Measurements from ENCODE around the gene PRUNE2.

Gene PRUNE2

GRCh38 chr9:76733096-76733495 lies 172.8 kb downstream of the PRUNE2 start:
- no peak for DNase-seq (ENCODE audit: low read depth)

- DNase-seq (ENCODE audit: low read depth), result no peak
These were observed 173.5 kb downstream of the PRUNE2 start for GRCh38 chr9:76732341-76732958.

- no peak for DNase-seq (ENCODE audit: low read depth)
These were observed 175.1 kb downstream of the PRUNE2 start for GRCh38 chr9:76730801-76731200.

- no peak for DNase-seq (ENCODE audit: low read depth)
These were observed 175.8 kb downstream of the PRUNE2 start for GRCh38 chr9:76729980-76730737.

GRCh38 chr9:76729116-76729515 lies 176.8 kb downstream of the PRUNE2 start:
- no peak for DNase-seq (ENCODE audit: low read depth)

- DNase-seq (ENCODE audit: low read depth), result no peak
These were observed 180.0 kb downstream of the PRUNE2 start for GRCh38 chr9:76725885-76726284.

- DNase-seq (ENCODE audit: low read depth), result no peak
These were observed 180.8 kb downstream of the PRUNE2 start for GRCh38 chr9:76725011-76725546.

- no peak for DNase-seq (ENCODE audit: low read depth)
These were observed 185.7 kb downstream of the PRUNE2 start for GRCh38 chr9:76720245-76720644.

- no peak for DNase-seq (ENCODE audit: low read depth)
These were observed 187.7 kb downstream of the PRUNE2 start for GRCh38 chr9:76718166-76718565.

GRCh38 chr9:76717613-76718012 lies 188.3 kb downstream of the PRUNE2 start:
- DNase-seq (ENCODE audit: low read depth), result no peak

- DNase-seq (ENCODE audit: low read depth), result no peak
These were observed 188.7 kb downstream of the PRUNE2 start for GRCh38 chr9:76717176-76717575.

GRCh38 chr9:76716085-76716672 lies 189.7 kb downstream of the PRUNE2 start:
- DNase-seq (ENCODE audit: low read depth), result no peak

GRCh38 chr9:76713381-76713780 lies 192.5 kb downstream of the PRUNE2 start:
- no peak for DNase-seq (ENCODE audit: low read depth)

- no peak for DNase-seq (ENCODE audit: low read depth)
These were observed 196.9 kb downstream of the PRUNE2 start for GRCh38 chr9:76709020-76709419.

- no peak for DNase-seq (ENCODE audit: low read depth)
These were observed 198.4 kb downstream of the PRUNE2 start for GRCh38 chr9:76707510-76707909.

GRCh38 chr9:76704593-76705204 lies 201.2 kb downstream of the PRUNE2 start:
- no peak for DNase-seq (ENCODE audit: low read depth)

- no peak for DNase-seq (ENCODE audit: low read depth)
These were observed 202.6 kb downstream of the PRUNE2 start for GRCh38 chr9:76703270-76703669.

- no peak for DNase-seq (ENCODE audit: low read depth)
These were observed 204.4 kb downstream of the PRUNE2 start for GRCh38 chr9:76701441-76702039.

- no peak for DNase-seq (ENCODE audit: low read depth)
These were observed 205.0 kb downstream of the PRUNE2 start for GRCh38 chr9:76700916-76701315.

GRCh38 chr9:76699971-76700370 lies 205.9 kb downstream of the PRUNE2 start:
- DNase-seq (ENCODE audit: low read depth), result no peak

GRCh38 chr9:76697554-76697953 lies 208.4 kb downstream of the PRUNE2 start:
- DNase-seq (ENCODE audit: low read depth), result no peak

GRCh38 chr9:76697081-76697480 lies 208.8 kb downstream of the PRUNE2 start:
- no peak for DNase-seq (ENCODE audit: low read depth)

Data from activated T-helper 1 cell treated with Interleukin-2 at 50 U/mL for 16 hours (primary cell).